Stimulated activated CD4-positive, alpha-beta T cell treated with anti-CD3 and anti-CD28 coated beads, TNF-alpha, amount 100 ng/mL, for 1 hour (primary cell): ENCODE results near the gene CABS1.

Experiments
- DNase-seq, 3 donors: peaks; one replicate each; pipeline ENCODE4 v3.0.0-alpha.2; 2020; ENCODE audit warnings: low read depth in 3 of 3, low spot score in 1 of 3

The CABS1 gene

GRCh38 chr4:70382691-70383181 lies 48.0 kb downstream of the CABS1 start, which contains the start of gene SMR3B:
Gene SMR3B, plus strand, starts transcription at chr4:70383131. Its CDS starts 1,380 bp downstream, at chr4:70384511.
- no peak for DNase-seq
